H1 (cell line): Measurements from ENCODE around the gene SLC4A11. TPM values are rescaled to one million over a fixed set of nuclear protein-coding genes. Genes with fewer than 3 reads are reported as not detected.

Source experiments
- CTCF ChIA-PET: fragments of 300-600 bp; sonication (Branson Sonifier 250); formaldehyde crosslinking; loops from one replicate; lab custom pipeline; 2021; ENCODE audit not compliant: partially characterized antibody; lab: Charles Lee
- POLR2A ChIA-PET: fragments of 300-600 bp; sonication (Branson Sonifier 250); formaldehyde crosslinking; loops from one replicate; lab custom pipeline; 2021; ENCODE audit warnings: inconsistent platforms; ENCODE audit not compliant: partially characterized antibody; lab: Charles Lee
- DNase-seq, 2 experiments: peaks; one replicate each; pipeline versions ENCODE4 v3.0.0 to v3.0.0-alpha.2; 2010 to 2022; ENCODE audit warnings: low spot score in 2 of 2, low read depth in 1 of 2, mixed read lengths in 1 of 2
- FAIRE-seq: peaks from 2 replicates; lab custom pipeline; 2011; peaks lifted over from hg19 to GRCh38; lab: Jason Lieb, UNC
- H2AFZ ChIP-seq: 2 replicates; pipeline ENCODE4 v1.8.1; 2012; ENCODE audit warnings: low read length, inconsistent platforms
- H2AK5ac ChIP-seq: 2 replicates; pipeline ENCODE4 v1.6.1; 2013; ENCODE audit warnings: low read depth, low read length
- H2BK120ac ChIP-seq: replicated peaks from 2 replicates; pipeline ENCODE3; 2013; ENCODE audit warnings: low read depth, low read length, inconsistent platforms
- H2BK12ac ChIP-seq: 2 replicates; pipeline ENCODE4 v1.6.1; 2013; ENCODE audit warnings: low read depth, low read length
- H2BK15ac ChIP-seq: 2 replicates; pipeline ENCODE4 v1.6.1; 2013; ENCODE audit warnings: low read length
- H2BK20ac ChIP-seq: 2 replicates; pipeline ENCODE4 v1.6.1; 2013; ENCODE audit warnings: low read length
- H2BK5ac ChIP-seq: 2 replicates; pipeline ENCODE4 v1.6.1; 2013; ENCODE audit warnings: low read depth, low read length
- H3K14ac ChIP-seq: 2 replicates; pipeline ENCODE4 v1.6.1; 2013; ENCODE audit warnings: inconsistent platforms; ENCODE audit not compliant: insufficient read length
- H3K18ac ChIP-seq: 2 replicates; pipeline ENCODE4 v1.6.1; 2013; ENCODE audit warnings: low read length; ENCODE audit errors: extremely low read depth
- H3K23ac ChIP-seq: 2 replicates; pipeline ENCODE4 v1.6.1; 2013; ENCODE audit warnings: inconsistent platforms; ENCODE audit not compliant: insufficient read length
- H3K23me2 ChIP-seq: 2 replicates; pipeline ENCODE4 v1.6.1; 2013; ENCODE audit warnings: low read depth, low read length
- H3K27ac ChIP-seq: 2 replicates; pipeline ENCODE4 v1.6.1; 2011; ENCODE audit warnings: low read depth, low read length, inconsistent platforms
- H3K27me3 ChIP-seq, 4 experiments: replicated peaks in 1 of 4; 1 replicate in 1 of 4; 2 replicates in 3 of 4; pipeline versions ENCODE4 v1.6.1 to v1.8.1; 2011 to 2013; ENCODE audit warnings: low read length in 3 of 4, mild to moderate bottlenecking in 3 of 4, inconsistent platforms in 2 of 4, mixed read lengths in 2 of 4, moderate library complexity in 1 of 4; ENCODE audit not compliant: control insufficient read depth in 3 of 4, insufficient read depth in 3 of 4; ENCODE audit errors: extremely low read depth in 1 of 4
- H3K36me3 ChIP-seq, 4 experiments: 2 replicates each; pipeline versions ENCODE4 v1.6.1 to v1.8.1; 2011 to 2013; ENCODE audit warnings: mild to moderate bottlenecking in 4 of 4, low read length in 3 of 4, moderate library complexity in 2 of 4, control low read depth in 1 of 4, inconsistent platforms in 1 of 4; ENCODE audit not compliant: insufficient read depth in 4 of 4, control insufficient read depth in 2 of 4
- H3K4ac ChIP-seq: replicated peaks from 2 replicates; pipeline ENCODE3; 2013; ENCODE audit warnings: low read length, low read depth, mixed read lengths, inconsistent platforms; ENCODE audit not compliant: insufficient read length
- H3K4me1 ChIP-seq, 4 experiments: replicated peaks in 1 of 4; 1 replicate in 1 of 4; 2 replicates in 3 of 4; pipeline versions ENCODE4 v1.6.1 to v1.8.1; 2011 to 2013; ENCODE audit warnings: low read length in 3 of 4, inconsistent platforms in 2 of 4, mixed read lengths in 1 of 4; ENCODE audit not compliant: insufficient read depth in 4 of 4, control insufficient read depth in 3 of 4
- H3K4me2 ChIP-seq, 2 experiments: 2 replicates each; pipeline versions ENCODE4 v1.6.1 to v1.8.1; 2011 to 2013; ENCODE audit warnings: low read depth in 2 of 2, low read length in 2 of 2, control low read depth in 1 of 2, inconsistent platforms in 1 of 2, mild to moderate bottlenecking in 1 of 2; ENCODE audit not compliant: insufficient read depth in 1 of 2
- H3K4me3 ChIP-seq, 4 experiments: fragments of 200-600, 300-600 bp in 1 of 4; sonication (generic), shearing (Covaris generic), sonication (Bioruptor Twin) in 1 of 4; 2 replicates each; pipeline versions ENCODE4 v1.5.1 to v1.8.1; 2011 to 2016; ENCODE audit warnings: low read length in 4 of 4, low read depth in 3 of 4, control low read depth in 2 of 4, inconsistent platforms in 2 of 4, mild to moderate bottlenecking in 2 of 4, mixed read lengths in 1 of 4, moderate library complexity in 1 of 4; ENCODE audit not compliant: insufficient read depth in 2 of 4; ENCODE audit errors: extremely low read depth in 1 of 4
- H3K56ac ChIP-seq: replicated peaks from 2 replicates; pipeline ENCODE3; 2013; ENCODE audit warnings: low read depth, mild to moderate bottlenecking, mixed read lengths, low read length, inconsistent platforms; ENCODE audit not compliant: insufficient read length
- H3K79me1 ChIP-seq: 2 replicates; pipeline ENCODE4 v1.6.1; 2013; ENCODE audit warnings: low read depth, low read length, control low read depth
- H3K79me2 ChIP-seq, 2 experiments: 2 replicates each; pipeline versions ENCODE4 v1.6.1 to v1.8.1; 2012 to 2013; ENCODE audit warnings: low read length in 2 of 2, mild to moderate bottlenecking in 2 of 2, inconsistent platforms in 1 of 2; ENCODE audit not compliant: insufficient read depth in 2 of 2, control insufficient read depth in 1 of 2
- H3K9ac ChIP-seq, 4 experiments: replicated peaks in 1 of 4; 1 replicate in 1 of 4; 2 replicates in 3 of 4; pipeline versions ENCODE4 v1.6.1 to v1.8.1; 2011 to 2013; ENCODE audit warnings: low read depth in 3 of 4, low read length in 3 of 4, control low read depth in 2 of 4, mild to moderate bottlenecking in 2 of 4, moderate library complexity in 2 of 4, inconsistent platforms in 1 of 4; ENCODE audit errors: extremely low read depth in 1 of 4
- H3K9me3 ChIP-seq, 2 experiments: 2 replicates each; pipeline versions ENCODE4 v1.6.1 to v1.8.1; 2012 to 2013; ENCODE audit warnings: mild to moderate bottlenecking in 2 of 2, moderate library complexity in 2 of 2, control low read depth in 1 of 2, inconsistent platforms in 1 of 2, low read depth in 1 of 2, low read length in 1 of 2, mixed read lengths in 1 of 2; ENCODE audit not compliant: insufficient read depth in 2 of 2
- H4K20me1 ChIP-seq, 2 experiments: replicated peaks in 1 of 2; 2 replicates each; pipeline versions ENCODE3 to v1.8.1; 2011 to 2013; ENCODE audit warnings: inconsistent platforms in 2 of 2, low read length in 2 of 2, mild to moderate bottlenecking in 1 of 2; ENCODE audit not compliant: insufficient read depth in 2 of 2, control insufficient read depth in 1 of 2
- H4K5ac ChIP-seq: 2 replicates; pipeline ENCODE4 v1.6.1; 2013; ENCODE audit warnings: low read length, low read depth, mixed read lengths, inconsistent platforms; ENCODE audit not compliant: insufficient read length
- H4K8ac ChIP-seq: 2 replicates; pipeline ENCODE4 v1.8.0; 2013; ENCODE audit warnings: mild to moderate bottlenecking, moderate library complexity, low read length, inconsistent platforms; ENCODE audit not compliant: insufficient read depth; ENCODE audit errors: extremely low read depth
- H4K91ac ChIP-seq: replicated peaks from 2 replicates; pipeline ENCODE3; 2013; ENCODE audit warnings: low read length, mixed read lengths, inconsistent platforms; ENCODE audit not compliant: insufficient read length
- ASH2L ChIP-seq: fragments of 200-600, 300-600 bp; sonication (generic); IDR thresholded peaks from one replicate; pipeline ENCODE4 v1.7.1; 2017; ENCODE audit warnings: low read length
- CHD1 ChIP-seq: IDR thresholded peaks from 2 replicates; pipeline ENCODE4 v1.6.1; 2012; ENCODE audit warnings: low read depth, low read length, improper control_type of control experiment
- EP300 ChIP-seq, 2 experiments: IDR thresholded peaks; 1 replicate in 1 of 2; 2 replicates in 1 of 2; pipeline ENCODE4 v1.6.1; 2011 to 2012; ENCODE audit warnings: low read depth in 2 of 2, low read length in 2 of 2, mild to moderate bottlenecking in 2 of 2, borderline replicate concordance in 1 of 2, inconsistent platforms in 1 of 2, moderate library complexity in 1 of 2
- GTF2F1 ChIP-seq: IDR thresholded peaks from 2 replicates; pipeline ENCODE4 v1.6.1; 2012; ENCODE audit warnings: low read depth, low read length, improper control_type of control experiment, borderline replicate concordance
- HDAC2 ChIP-seq, 2 experiments: fragments of 300-600 bp in 1 of 2; sonication (generic) in 1 of 2; IDR thresholded peaks; 2 replicates each; pipeline ENCODE4 v1.6.1; 2011 to 2012; ENCODE audit warnings: low read depth in 2 of 2, low read length in 2 of 2, mild to moderate bottlenecking in 2 of 2, moderate library complexity in 2 of 2, borderline replicate concordance in 1 of 2, inconsistent platforms in 1 of 2
- RFX5 ChIP-seq: IDR thresholded peaks from 2 replicates; pipeline ENCODE4 v1.6.1; 2011; ENCODE audit warnings: low read depth, low read length, improper control_type of control experiment, borderline replicate concordance
- SAP30 ChIP-seq: fragments of 300-600 bp; sonication (generic); IDR thresholded peaks from 2 replicates; pipeline ENCODE4 v1.7.1; 2012; ENCODE audit warnings: low read length, moderate library complexity, mild to moderate bottlenecking, inconsistent platforms; ENCODE audit not compliant: insufficient read depth, insufficient replicate concordance
- SP1 ChIP-seq: IDR thresholded peaks from 2 replicates; pipeline ENCODE4 v1.6.1; 2011; ENCODE audit warnings: low read depth, low read length
- SRF ChIP-seq: IDR thresholded peaks from 2 replicates; pipeline ENCODE4 v1.6.1; 2011; ENCODE audit warnings: mild to moderate bottlenecking, low read depth, low read length, moderate library complexity
- TEAD4 ChIP-seq: IDR thresholded peaks from 2 replicates; pipeline ENCODE4 v1.6.1; 2012; ENCODE audit warnings: low read depth, low read length, inconsistent platforms, mixed read lengths
- WGBS, 2 experiments: shearing (Covaris generic) in 1 of 2; methylation state at CpG; one replicate each; pipeline versions ENCODE4 v1.1.6 to v1.1.7; 2013 to 2015; ENCODE audit warnings: low lambda C conversion rate in 2 of 2, mixed read lengths in 2 of 2, inconsistent platforms in 1 of 2, low coverage in 1 of 2, missing lambda C conversion rate in 1 of 2; ENCODE audit not compliant: insufficient replicate concordance in 2 of 2, insufficient coverage in 1 of 2, insufficient read length in 1 of 2; ENCODE audit errors: extremely low coverage in 1 of 2, missing lambda C conversion rate in 1 of 2; 5-methylcytosine and 5-hydroxymethylcytosine counted together
- polyA plus RNA-seq, 7 experiments: library from polyadenylated mRNA; depleted of rRNA in 3 of 7; stranded (reverse) in 5 of 7; unstranded in 2 of 7; fragments of >200 nt in 5 of 7; fragments of 200-250 nt in 2 of 7; gene quantifications; 1 replicate in 5 of 7; 2 replicates in 1 of 7; 4 replicates in 1 of 7; pipeline versions ENCODE4 v1.2.1 to v1.2.3, GENCODE V29; 2011 to 2013; ENCODE audit warnings: missing spikeins in 2 of 7, mixed read lengths in 2 of 7
- total RNA-seq: library from RNA; stranded (reverse); fragmentation: NEBNext Ultra II Directional; extraction: Animal tissue kit (Norgen Biotek cat#: 25700); gene quantifications from 2 replicates; pipeline ENCODE4 v1.2.1, GENCODE V29; 2021

SLC4A11 gene
- total and polyA plus RNA-seq, 2 of the 8 experiments (the other 6 are each of a cell fraction or from before 2014, with no cell fraction given): 11.9 to 32.3 TPM

DNA sequence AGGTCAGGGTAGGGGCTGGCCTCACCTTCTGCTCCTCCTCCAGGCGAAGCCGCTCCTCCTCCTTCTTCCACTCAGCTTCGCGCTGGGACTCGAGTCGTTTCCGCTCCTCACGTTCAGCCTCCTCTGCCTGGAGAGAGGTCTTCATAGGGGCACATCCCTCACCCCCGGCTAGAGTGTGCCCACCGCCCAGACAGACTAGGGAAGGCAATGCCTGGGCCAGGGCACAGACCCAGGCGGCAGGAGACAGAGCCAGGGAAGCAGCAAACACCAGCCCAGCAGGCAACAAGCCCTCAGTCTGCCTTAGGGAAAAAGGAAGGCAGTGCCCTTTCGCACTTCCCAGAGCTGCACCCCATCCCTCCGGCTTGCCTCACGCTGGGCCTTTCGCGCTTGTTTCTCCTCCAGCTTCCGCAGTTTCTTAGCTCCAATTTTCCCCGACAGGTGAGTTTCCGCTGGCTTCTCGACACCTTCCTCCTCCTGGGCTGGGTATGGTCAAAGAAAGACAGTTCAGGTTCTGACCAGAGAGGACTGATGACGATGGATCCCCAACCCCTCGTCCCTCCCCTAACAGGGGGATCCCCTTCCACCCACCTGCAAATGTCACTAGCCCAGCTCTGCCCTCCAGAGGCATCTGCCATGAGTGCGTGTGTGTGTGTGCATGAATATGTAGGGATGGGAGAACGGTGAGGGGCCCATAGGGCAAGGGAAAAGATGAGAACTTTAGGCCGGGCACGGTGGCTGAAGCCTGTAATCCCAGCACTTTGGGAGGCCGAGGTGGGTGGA lies 38.8 kb downstream of the SLC4A11 start:
- peaks cover 13 to 37% (median 22%) of the 10 kb centered on the region in 4 experiments; a peak in 7 of 8 replicates for H3K36me3 ChIP-seq
- H4K5ac ChIP-seq: no peak overlapping the region
- H3K23ac ChIP-seq: no peak overlapping the region
- no peaks in the 10 kb centered on the region for H3K27me3 ChIP-seq
- peaks cover 0 to 19% of the 10 kb centered on the region in 2 experiments; a peak in 1 of 4 replicates for H3K79me2 ChIP-seq
- no peak overlapping the region for H4K91ac ChIP-seq
- no peak overlapping the region for H3K4ac ChIP-seq
- no peak overlapping the region for H2BK15ac ChIP-seq
- no peak overlapping the region for H2BK5ac ChIP-seq
- H3K79me1 ChIP-seq: peaks cover 10% of the 10 kb centered on the region
- H2BK120ac ChIP-seq: no peak overlapping the region
- no peak overlapping the region for H4K8ac ChIP-seq
- H3K14ac ChIP-seq: no peak overlapping the region
- FAIRE-seq (no peak), DNase-seq (no peak)
- H3K4me1 ChIP-seq: peaks cover 0 to 7% (median 5%) of the 10 kb centered on the region in 4 experiments; a peak in 6 of 7 replicates
- 87% methylated on average over 25 of the region's 27 CpGs; no CpG with 5 or more reads in 1 of the 2 experiments for WGBS, 2 experiments
- no peak overlapping the region for H3K18ac ChIP-seq
- H3K27ac ChIP-seq: no peak overlapping the region
- no peaks in the 10 kb centered on the region for H3K9me3 ChIP-seq
- no peak overlapping the region for H2AFZ ChIP-seq
- H2BK20ac ChIP-seq: no peak overlapping the region
- H3K23me2 ChIP-seq: no peaks in the 10 kb centered on the region; the same call in 1 of the 2 replicates
- H3K4me2 ChIP-seq: no peak overlapping the region
- ChIA-PET POLR2A (interaction anchor here (0.8 to 2.3 kb wide), 5 partner anchors 10 to 127 kb away, joined by 3 to 8 read pairs (median 5); no protein-coding TSS in a partner anchor), CTCF (interaction anchor here (1.0 to 1.5 kb wide), 3 partner anchors 19 to 147 kb away, joined by 3 to 4 read pairs (median 4); no protein-coding TSS in a partner anchor)
- H2AK5ac ChIP-seq: no peak overlapping the region
- H3K4me3 ChIP-seq: no peak overlapping the region
- no peak overlapping the region for H3K56ac ChIP-seq
- no peak overlapping the region for H3K9ac ChIP-seq
- H4K20me1 ChIP-seq: peaks cover 0 to 10% of the 10 kb centered on the region in 2 experiments
- no peak overlapping the region for H2BK12ac ChIP-seq
- TF ChIP-seq SRF: no peak
- TF ChIP-seq SAP30: no peak
- no peak for TF ChIP-seq CHD1
- TF ChIP-seq RFX5: no peak
- no peak for TF ChIP-seq GTF2F1
- TF ChIP-seq EP300 (IDR thresholded peaks at IDR 0.05; ENCODE audit: borderline replicate concordance in 1 of 2, low read depth in 2 of 2, low read length in 2 of 2): no peak
- no peak for TF ChIP-seq HDAC2 (IDR thresholded peaks at IDR 0.05; ENCODE audit: borderline replicate concordance in 1 of 2, low read depth in 2 of 2, low read length in 2 of 2)
- TF ChIP-seq SP1: no peak
- TF ChIP-seq TEAD4: no peak
- TF ChIP-seq ASH2L: no peak
